Activated T-cell treated with anti-CD3 and anti-CD28 coated beads, Interleukin-2, amount 50 U/mL, for 72 hours (primary cell): Measurements from ENCODE around the gene MAP7D1. TPM values are rescaled to one million over a fixed set of nuclear protein-coding genes. Genes with fewer than 3 reads are reported as not detected.
A peak's percentile ranks its signal among the peaks of the same experiment; 100 is the strongest.

Experiments used
- ATAC-seq, 2 donors: fragments of 150-1000 bp; cut with Tn5 transposase; replicated peaks in 1 of 2; 2 replicates each; pipeline ENCODE4 v1.10.0; 2021; ENCODE audit warnings: moderate library complexity in 2 of 2, mild to moderate bottlenecking in 1 of 2
- DNase-seq, 2 donors: peaks; one replicate each; pipeline ENCODE4 v3.0.0; 2021 to 2022; ENCODE audit warnings: mixed read lengths in 1 of 2
- H3K27ac Mint-ChIP-seq: one replicate; pipeline ENCODE4 v1.8.0; 2022; ENCODE audit warnings: mild to moderate bottlenecking, moderate library complexity, mixed read lengths
- H3K27me3 Mint-ChIP-seq: one replicate; pipeline ENCODE4 v1.8.0; 2022; ENCODE audit warnings: low read depth, mixed read lengths
- H3K36me3 Mint-ChIP-seq, 2 donors: one replicate each; pipeline ENCODE4 v1.8.0; 2022; ENCODE audit warnings: mixed read lengths in 2 of 2, mild to moderate bottlenecking in 1 of 2; ENCODE audit not compliant: insufficient read depth in 2 of 2
- H3K4me1 Mint-ChIP-seq: one replicate; pipeline ENCODE4 v1.8.0; 2022; ENCODE audit warnings: low read depth, mixed read lengths
- H3K4me3 Mint-ChIP-seq, 2 donors: one replicate each; pipeline ENCODE4 v1.8.0; 2022; ENCODE audit warnings: mild to moderate bottlenecking in 2 of 2, mixed read lengths in 2 of 2, moderate library complexity in 2 of 2
- H3K9me3 Mint-ChIP-seq, 2 donors: one replicate each; pipeline ENCODE4 v1.8.0; 2022; ENCODE audit warnings: mixed read lengths in 2 of 2
- total RNA-seq, 2 donors: library from RNA; stranded (reverse); gene quantifications; one replicate each; pipeline ENCODE4 v1.2.3, GENCODE V29; 2022

The MAP7D1 gene
- total RNA-seq, 2 donors from 2014 or later: 131 to 142 TPM

GRCh38 chr1:36122062-36123030, 33.6 kb upstream of the MAP7D1 start:
- Mint-ChIP-seq H3K27ac (no peak overlapping the region), H3K9me3 (no peaks in the 10 kb centered on the region), H3K36me3 (no peaks in the 10 kb centered on the region), H3K27me3 (peaks cover 36% of the 10 kb centered on the region), H3K4me3 (no peak overlapping the region), H3K4me1 (peaks cover 19% of the 10 kb centered on the region)
- no peak for DNase-seq
- ATAC-seq: peak in 1 of 2 donors; percentile 19

DNA sequence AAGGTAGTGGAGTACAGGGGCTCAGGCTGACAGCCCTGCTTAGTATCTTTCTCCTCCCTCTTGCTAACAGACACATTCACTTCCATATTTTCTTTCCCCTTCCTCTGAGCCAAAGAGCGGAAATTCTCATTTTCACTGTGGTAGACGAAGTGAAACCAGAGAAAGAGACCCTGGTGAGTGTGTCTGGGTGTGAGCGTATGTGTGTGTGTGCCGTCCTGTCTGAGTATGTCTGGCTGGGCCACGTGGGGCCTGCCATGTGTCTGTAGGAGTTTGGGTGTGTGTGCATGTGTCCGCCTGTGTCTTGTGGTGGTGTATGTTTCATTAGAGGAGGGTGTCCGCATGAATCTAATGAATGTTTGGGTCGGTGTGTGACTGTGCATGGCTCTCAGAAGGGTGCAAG, 32.6 kb upstream of the MAP7D1 start:
- H3K9me3 Mint-ChIP-seq: no peaks in the 10 kb centered on the region
- H3K27me3 Mint-ChIP-seq: peaks cover 36% of the 10 kb centered on the region
- peak overlapping the region; percentile 0 to 3 for H3K4me3 Mint-ChIP-seq
- H3K36me3 Mint-ChIP-seq: no peaks in the 10 kb centered on the region
- H3K4me1 Mint-ChIP-seq: peaks cover 19% of the 10 kb centered on the region
- no peak overlapping the region for H3K27ac Mint-ChIP-seq
- ATAC-seq: peak; percentile 46 to 52
- no peak for DNase-seq

GRCh38 chr1:36124404-36125128, 31.4 kb upstream of the MAP7D1 start:
- H3K36me3 Mint-ChIP-seq: no peaks in the 10 kb centered on the region
- DNase-seq (no peak), ATAC-seq (no peak)
- peaks cover 19% of the 10 kb centered on the region for H3K4me1 Mint-ChIP-seq
- peak overlapping the region; percentile 41 to 67 for H3K4me3 Mint-ChIP-seq
- H3K9me3 Mint-ChIP-seq: no peaks in the 10 kb centered on the region
- no peak overlapping the region for H3K27ac Mint-ChIP-seq
- H3K27me3 Mint-ChIP-seq: peaks cover 36% of the 10 kb centered on the region

DNA sequence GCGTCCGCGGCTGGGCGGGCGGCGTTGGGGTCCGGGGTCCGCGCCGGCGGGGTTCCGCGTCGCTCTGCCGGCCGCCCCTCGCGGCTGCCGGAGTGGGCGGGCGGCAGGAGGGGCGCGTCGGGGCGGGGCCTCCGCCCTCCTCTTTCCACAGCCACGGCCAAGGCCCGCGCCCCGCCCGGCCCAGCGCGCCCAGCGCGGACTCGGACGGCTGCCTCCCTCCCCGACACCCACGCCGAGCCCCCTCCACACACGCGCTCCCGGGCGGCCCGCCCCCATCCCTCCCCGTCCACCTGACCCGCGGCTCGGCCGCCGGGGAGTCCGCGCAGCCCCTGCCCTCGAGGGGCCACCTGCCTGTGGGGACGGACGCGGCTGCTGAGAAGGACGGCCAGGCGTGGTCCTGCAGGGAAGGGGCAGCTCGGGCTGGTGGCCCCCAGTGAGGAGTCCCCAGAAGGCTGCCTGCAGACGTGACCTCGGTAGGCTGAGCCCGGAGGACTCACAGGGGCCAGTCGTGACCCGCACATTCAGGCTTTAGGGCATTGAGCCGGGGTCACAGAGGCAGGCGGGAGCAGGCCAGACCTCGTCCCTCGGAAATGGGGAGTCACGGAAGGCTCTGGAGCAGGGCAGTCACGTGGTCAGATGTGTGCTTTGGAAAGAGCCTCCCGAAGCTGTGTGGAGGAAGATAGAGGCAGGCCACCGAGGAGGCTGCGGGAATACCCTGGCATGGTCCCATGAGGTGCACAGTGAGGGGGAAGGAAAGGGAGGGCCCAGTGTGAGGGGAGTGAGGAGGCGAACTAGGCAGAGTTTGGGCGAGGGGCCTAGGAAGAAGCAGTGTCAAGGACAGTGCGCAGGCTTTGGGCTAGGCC, 30.6 kb upstream of the MAP7D1 start, which contains the start of gene COL8A2:
TSS of gene COL8A2 (minus strand) at position 94 of the 863 bp plus-strand sequence. CDS start 24,980 bp downstream, outside the sequence.
- Mint-ChIP-seq H3K4me3 (peak within 1 kb of the TSS; percentile 41 to 67), H3K27me3 (peaks cover 36% of the 10 kb centered on the region), H3K36me3 (no peaks in the 10 kb centered on the region), H3K4me1 (peaks cover 19% of the 10 kb centered on the region), H3K9me3 (no peaks in the 10 kb centered on the region), H3K27ac (no peak within 1 kb of the TSS)
- DNase-seq (peak; percentile 15 to 16), ATAC-seq (peak; percentile 53 to 71)

- H3K4me3 Mint-ChIP-seq: peak overlapping the region in 1 of 2 donors; percentile 59
- peaks cover 36% of the 10 kb centered on the region for H3K27me3 Mint-ChIP-seq
- peaks cover 19% of the 10 kb centered on the region for H3K4me1 Mint-ChIP-seq
- H3K9me3 Mint-ChIP-seq: no peaks in the 10 kb centered on the region
- ATAC-seq: no peak
- H3K36me3 Mint-ChIP-seq: no peaks in the 10 kb centered on the region
- DNase-seq: no peak
- H3K27ac Mint-ChIP-seq: no peak overlapping the region
Measured at GRCh38 chr1:36126005-36126716, 29.8 kb upstream of the MAP7D1 start.

DNA sequence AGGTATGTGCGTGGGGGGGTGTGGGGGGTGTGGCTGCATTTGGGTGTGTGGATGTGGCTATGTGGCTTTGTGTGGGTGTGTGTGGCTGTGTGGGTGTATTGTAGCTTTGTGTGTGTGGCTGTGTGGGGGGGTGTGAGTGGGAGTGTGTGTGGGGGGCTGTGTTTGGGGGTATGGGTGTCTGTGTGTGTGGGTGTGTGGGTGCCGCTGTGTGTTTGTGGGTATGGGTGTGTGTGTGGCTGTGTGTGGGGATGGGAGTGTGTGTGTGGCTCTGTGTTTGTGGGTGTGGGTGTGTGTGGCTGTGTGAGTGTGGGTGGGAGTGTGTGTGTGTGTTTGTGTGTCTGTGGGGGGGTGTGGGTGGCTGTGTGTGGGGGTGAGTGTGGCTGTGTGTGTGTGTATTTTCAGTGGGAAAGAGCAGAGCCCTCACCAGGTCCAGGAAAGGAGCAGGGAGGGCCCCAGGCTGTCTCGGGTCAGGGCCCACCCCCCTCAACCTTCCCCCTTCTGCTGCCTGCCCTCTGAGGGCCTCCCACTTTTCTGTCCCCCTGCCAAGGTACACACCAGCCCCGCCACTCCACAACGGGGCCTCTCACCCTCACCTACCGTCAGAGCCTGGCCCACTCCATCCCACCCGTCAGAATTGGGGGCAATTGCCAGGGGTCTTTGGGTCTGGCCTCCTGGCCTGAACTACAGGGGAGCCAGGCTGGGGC, 29.0 kb upstream of the MAP7D1 start:
- peaks cover 19% of the 10 kb centered on the region for H3K4me1 Mint-ChIP-seq
- H3K36me3 Mint-ChIP-seq: no peaks in the 10 kb centered on the region
- DNase-seq (no peak), ATAC-seq (no peak)
- H3K4me3 Mint-ChIP-seq: no peak overlapping the region
- H3K27me3 Mint-ChIP-seq: peaks cover 36% of the 10 kb centered on the region
- no peak overlapping the region for H3K27ac Mint-ChIP-seq
- H3K9me3 Mint-ChIP-seq: no peaks in the 10 kb centered on the region

DNA sequence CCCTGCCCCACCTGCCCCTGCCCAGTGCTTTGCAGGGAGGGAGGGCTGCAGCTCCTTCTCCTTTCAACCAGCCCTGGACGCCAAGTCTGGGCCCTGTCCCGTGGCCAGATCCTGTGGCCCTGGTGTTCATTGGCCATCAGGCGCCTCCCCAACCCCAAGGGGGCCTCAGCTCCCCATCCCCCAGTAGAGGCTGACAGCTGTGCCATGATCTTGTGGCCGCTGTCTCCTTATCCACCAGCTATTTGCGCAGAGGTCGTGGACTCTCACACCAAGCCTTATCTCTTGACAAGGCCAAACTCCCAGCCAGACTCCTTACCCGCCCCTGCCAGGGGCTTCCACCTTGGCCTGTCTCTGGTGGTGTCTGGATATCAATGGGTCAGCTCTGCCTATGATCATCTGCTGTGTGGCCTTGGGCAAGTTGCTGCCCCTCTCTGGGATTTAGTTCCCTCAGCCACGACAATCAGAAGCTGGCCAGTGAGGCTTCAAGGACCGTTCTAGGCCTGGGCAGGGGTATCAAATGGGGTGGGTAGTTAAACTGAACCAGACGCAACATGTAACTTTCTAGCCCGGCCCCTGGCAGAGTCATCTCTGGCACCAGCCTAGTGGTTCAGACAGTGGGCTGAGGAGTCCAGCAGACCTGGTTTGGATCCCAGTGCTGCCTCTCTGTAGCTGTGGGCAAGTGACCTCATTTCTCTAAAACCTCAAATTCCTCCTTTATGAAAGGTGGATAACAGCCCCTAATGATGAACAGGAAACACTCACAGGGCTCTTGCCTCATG, 27.6 kb upstream of the MAP7D1 start:
- no peaks in the 10 kb centered on the region for H3K9me3 Mint-ChIP-seq
- no peak overlapping the region for H3K4me3 Mint-ChIP-seq
- ATAC-seq: no peak
- H3K4me1 Mint-ChIP-seq: peaks cover 12% of the 10 kb centered on the region
- H3K36me3 Mint-ChIP-seq: no peaks in the 10 kb centered on the region
- no peak for DNase-seq
- peaks cover 25% of the 10 kb centered on the region for H3K27me3 Mint-ChIP-seq
- no peak overlapping the region for H3K27ac Mint-ChIP-seq

DNA sequence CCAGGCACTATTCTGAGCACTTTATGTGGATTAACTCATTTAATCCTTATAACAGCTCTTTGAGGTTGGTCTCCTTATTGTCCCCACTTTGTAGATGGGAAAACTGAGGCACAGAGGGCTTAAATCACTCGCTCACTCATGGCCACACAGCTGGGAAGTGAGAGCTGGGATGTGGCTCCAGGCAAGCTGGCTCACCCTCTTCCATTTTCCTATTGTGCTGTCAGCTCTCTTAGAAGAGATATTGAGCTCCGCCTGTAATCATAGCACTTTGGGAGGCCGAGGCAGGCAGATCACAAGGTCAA, 27.1 kb upstream of the MAP7D1 start:
- H3K4me3 Mint-ChIP-seq: no peak overlapping the region
- peaks cover 7% of the 10 kb centered on the region for H3K4me1 Mint-ChIP-seq
- H3K9me3 Mint-ChIP-seq: no peaks in the 10 kb centered on the region
- no peak overlapping the region for H3K27ac Mint-ChIP-seq
- no peaks in the 10 kb centered on the region for H3K36me3 Mint-ChIP-seq
- ATAC-seq (no peak), DNase-seq (no peak)
- peaks cover 19% of the 10 kb centered on the region for H3K27me3 Mint-ChIP-seq

DNA sequence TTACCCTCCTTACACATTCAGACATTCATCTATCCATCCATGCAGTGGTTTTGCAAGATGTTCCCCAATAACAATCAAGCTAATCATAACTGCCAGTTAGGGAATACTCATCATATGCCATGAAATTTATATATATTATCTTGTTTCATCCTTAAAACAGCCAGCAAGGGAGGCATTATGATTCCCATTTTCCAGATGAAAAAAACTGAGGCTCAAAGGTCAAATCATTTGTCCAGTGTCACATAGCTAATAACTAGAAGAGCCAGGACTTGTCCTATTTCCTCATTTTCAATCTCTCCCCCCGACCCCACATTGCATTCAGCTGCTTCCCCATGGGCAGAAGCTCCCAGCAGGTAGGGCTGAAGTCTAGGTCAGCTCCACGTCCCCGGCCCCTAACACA, 23.9 kb upstream of the MAP7D1 start:
- H3K36me3 Mint-ChIP-seq: peaks cover 0 to 1% of the 10 kb centered on the region in 2 donors
- DNase-seq (no peak), ATAC-seq (no peak)
- no peaks in the 10 kb centered on the region for H3K27me3 Mint-ChIP-seq
- H3K4me1 Mint-ChIP-seq: peaks cover 9% of the 10 kb centered on the region
- H3K27ac Mint-ChIP-seq: no peak overlapping the region
- H3K4me3 Mint-ChIP-seq: no peak overlapping the region
- no peaks in the 10 kb centered on the region for H3K9me3 Mint-ChIP-seq

DNA sequence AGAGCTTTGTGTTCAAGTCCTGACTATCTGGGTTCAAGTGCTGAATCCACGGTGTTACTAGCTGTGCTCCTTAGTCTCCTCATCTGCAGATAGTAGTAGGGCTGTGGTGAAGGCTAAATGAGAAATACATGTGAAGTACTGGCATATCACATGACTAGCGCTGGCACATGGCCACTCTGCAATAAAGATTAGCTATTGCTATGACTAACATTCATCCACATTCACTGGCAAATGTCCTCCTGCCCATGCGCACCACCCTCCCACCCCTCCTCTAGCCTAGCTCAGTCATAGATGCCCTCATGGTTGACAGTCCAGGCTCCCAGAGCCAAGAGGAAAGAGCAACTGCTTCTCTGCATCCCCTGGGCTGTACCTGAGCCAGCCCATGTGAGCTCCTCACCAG, 22.5 kb upstream of the MAP7D1 start:
- Mint-ChIP-seq H3K9me3 (no peaks in the 10 kb centered on the region), H3K27ac (no peak overlapping the region), H3K36me3 (peaks cover 0 to 5% of the 10 kb centered on the region in 2 donors), H3K4me1 (peaks cover 9% of the 10 kb centered on the region), H3K27me3 (no peaks in the 10 kb centered on the region), H3K4me3 (no peak overlapping the region)
- no peak for DNase-seq
- ATAC-seq: no peak

- no peak for ATAC-seq
- H3K4me3 Mint-ChIP-seq: no peak overlapping the region
Measured at GRCh38 chr1:36134031-36134430, 21.9 kb upstream of the MAP7D1 start.

More at GRCh38 chr1:36134031-36134430, 21.9 kb upstream of the MAP7D1 start:
- Mint-ChIP-seq H3K9me3 (no peaks in the 10 kb centered on the region), H3K4me1 (peaks cover 9% of the 10 kb centered on the region), H3K27me3 (no peaks in the 10 kb centered on the region), H3K27ac (no peak overlapping the region), H3K36me3 (peaks cover 0 to 8% of the 10 kb centered on the region in 2 donors)
- DNase-seq: no peak
